ENCODE data around the gene FRMD4A.

DNA sequence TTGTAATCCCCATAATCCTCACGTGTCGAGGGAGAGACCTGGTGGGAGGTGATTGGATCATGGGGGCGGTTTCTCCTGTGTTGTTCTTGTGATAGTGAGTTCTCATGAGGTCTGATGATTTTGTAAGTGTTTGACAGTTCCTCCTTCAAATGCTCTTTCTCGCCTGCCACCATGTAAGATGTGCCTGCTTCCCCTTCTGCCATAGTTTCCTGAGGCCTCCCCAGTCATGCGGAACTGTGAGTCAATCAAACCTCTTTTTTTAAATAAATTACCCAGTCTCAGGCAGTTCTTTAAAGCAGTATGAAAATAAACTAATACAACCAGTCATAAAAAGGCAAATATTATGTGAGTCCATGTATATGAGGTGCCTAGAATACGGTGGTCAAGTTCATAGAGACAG, 87.5 kb downstream of the FRMD4A start:
- TF ChIP-seq, protein P1, sequence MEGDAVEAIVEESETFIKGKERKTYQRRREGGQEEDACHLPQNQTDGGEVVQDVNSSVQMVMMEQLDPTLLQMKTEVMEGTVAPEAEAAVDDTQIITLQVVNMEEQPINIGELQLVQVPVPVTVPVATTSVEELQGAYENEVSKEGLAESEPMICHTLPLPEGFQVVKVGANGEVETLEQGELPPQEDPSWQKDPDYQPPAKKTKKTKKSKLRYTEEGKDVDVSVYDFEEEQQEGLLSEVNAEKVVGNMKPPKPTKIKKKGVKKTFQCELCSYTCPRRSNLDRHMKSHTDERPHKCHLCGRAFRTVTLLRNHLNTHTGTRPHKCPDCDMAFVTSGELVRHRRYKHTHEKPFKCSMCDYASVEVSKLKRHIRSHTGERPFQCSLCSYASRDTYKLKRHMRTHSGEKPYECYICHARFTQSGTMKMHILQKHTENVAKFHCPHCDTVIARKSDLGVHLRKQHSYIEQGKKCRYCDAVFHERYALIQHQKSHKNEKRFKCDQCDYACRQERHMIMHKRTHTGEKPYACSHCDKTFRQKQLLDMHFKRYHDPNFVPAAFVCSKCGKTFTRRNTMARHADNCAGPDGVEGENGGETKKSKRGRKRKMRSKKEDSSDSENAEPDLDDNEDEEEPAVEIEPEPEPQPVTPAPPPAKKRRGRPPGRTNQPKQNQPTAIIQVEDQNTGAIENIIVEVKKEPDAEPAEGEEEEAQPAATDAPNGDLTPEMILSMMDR (IDR thresholded peaks at IDR 0.05): no peak
- TF ChIP-seq POLR2A (IDR thresholded peaks at IDR 0.05): no peak
